HepG2 (cell line): ENCODE data around the gene EXOSC7. TPM values are rescaled to one million over a fixed set of nuclear protein-coding genes. Genes with fewer than 3 reads are reported as not detected.

Source experiments
- ATAC-seq: fragments of 200-7000 bp; cut with Tn5 transposase; 3 replicates; pipeline ENCODE4 v1.9.1; 2020; ENCODE audit warnings: mild to moderate bottlenecking, moderate library complexity
- BruUV-seq: library from RNA; stranded (reverse); fragments of 400-500 nt; replicated peaks from 2 replicates; lab custom pipeline; 2021; lab: Mats Ljungman, UMichigan
- CTCF ChIA-PET: fragments of 300-600 bp; formaldehyde crosslinking; extraction: SDS; loops from one replicate; lab custom pipeline; 2021; ENCODE audit warnings: low total read pairs, inconsistent platforms, low intra/inter-chr PET ratio; lab: Yijun Ruan, JAX
- POLR2A ChIA-PET: fragments of 350-600 bp; sonication (Branson Sonifier 250); formaldehyde crosslinking; loops from one replicate; lab custom pipeline; 2020; ENCODE audit warnings: antibody characterized with exemption, inconsistent platforms; lab: Yijun Ruan, JAX
- DNase-seq: peaks from one replicate; pipeline ENCODE4 v3.0.0-alpha.2; 2015; ENCODE audit warnings: low spot score
- FAIRE-seq: peaks from 3 replicates; lab custom pipeline; 2011; peaks lifted over from hg19 to GRCh38; lab: Jason Lieb, UNC
- H2AFZ ChIP-seq: one replicate; pipeline ENCODE4 v1.6.1; 2011; ENCODE audit warnings: low read length, inconsistent platforms
- H3K27ac ChIP-seq: fragments of 300-600 bp; 3 replicates; pipeline ENCODE4 v1.8.0; 2011; ENCODE audit warnings: mixed run types, mild to moderate bottlenecking, mixed read lengths, low read length, inconsistent platforms; ENCODE audit not compliant: insufficient read depth; ENCODE audit errors: extremely low read length
- H3K27me3 ChIP-seq, 2 experiments: fragments of 200-600 bp in 1 of 2; 2 replicates in 1 of 2; 3 replicates in 1 of 2; pipeline versions ENCODE4 v1.6.0 to v1.8.0; 2011; ENCODE audit warnings: low read length in 2 of 2, mild to moderate bottlenecking in 2 of 2, moderate library complexity in 2 of 2, inconsistent platforms in 1 of 2; ENCODE audit not compliant: insufficient read depth in 2 of 2, control insufficient read depth in 1 of 2
- H3K36me3 ChIP-seq, 2 experiments: fragments of 200-600 bp in 1 of 2; replicated peaks in 1 of 2; 2 replicates in 1 of 2; 3 replicates in 1 of 2; pipeline versions ENCODE4 v1.5.1 to v1.8.0; 2011; ENCODE audit warnings: low read length in 2 of 2, inconsistent platforms in 1 of 2; ENCODE audit not compliant: insufficient read depth in 2 of 2, control insufficient read depth in 1 of 2
- H3K4me1 ChIP-seq: 2 replicates; pipeline ENCODE4 v1.5.1; 2012; ENCODE audit warnings: low read length, inconsistent platforms; ENCODE audit not compliant: insufficient read depth
- H3K4me2 ChIP-seq: 2 replicates; pipeline ENCODE4 v1.6.0; 2011; ENCODE audit warnings: low read depth, low read length, inconsistent platforms
- H3K4me3 ChIP-seq, 3 experiments: fragments of 200-600 bp in 1 of 3; sonication (generic), shearing (Covaris generic) in 1 of 3; replicated peaks in 1 of 3; 2 replicates each; pipeline ENCODE4 v1.5.1; 2011 to 2016; ENCODE audit warnings: low read length in 3 of 3, inconsistent platforms in 2 of 3, low read depth in 2 of 3, mild to moderate bottlenecking in 2 of 3, control low read depth in 1 of 3, mixed read lengths in 1 of 3; ENCODE audit not compliant: insufficient read depth in 1 of 3
- H3K79me2 ChIP-seq: one replicate; pipeline ENCODE4 v1.6.1; 2011; ENCODE audit warnings: low read length, inconsistent platforms; ENCODE audit not compliant: insufficient read depth
- H3K9ac ChIP-seq: 2 replicates; pipeline ENCODE4 v1.6.0; 2011; ENCODE audit warnings: mild to moderate bottlenecking, low read depth, low read length, inconsistent platforms; ENCODE audit not compliant: insufficient read depth
- H3K9me3 ChIP-seq: 2 replicates; pipeline ENCODE4 v1.5.1; 2012; ENCODE audit warnings: mild to moderate bottlenecking, low read length
- H4K20me1 ChIP-seq: 2 replicates; pipeline ENCODE4 v1.6.0; 2011; ENCODE audit warnings: inconsistent platforms, mild to moderate bottlenecking, low read length, moderate library complexity; ENCODE audit not compliant: insufficient read depth
- TBX3 ChIP-seq: fragments of 450-650 bp; IDR thresholded peaks from 2 replicates; pipeline ENCODE4 v1.6.1; 2017; ENCODE audit warnings: antibody characterized with exemption, mild to moderate bottlenecking, inconsistent platforms, borderline replicate concordance
- WGBS: methylation state at CpG from one replicate; pipeline ENCODE4 v1.1.6; 2017; ENCODE audit warnings: low lambda C conversion rate; 5-methylcytosine and 5-hydroxymethylcytosine counted together
- in situ Hi-C: cut with HindIII; loops from 2 replicates; pipeline ENCODE4 v1.10.0; 2017; ENCODE audit warnings: low pct_unique_long_range_greater_than_20kb; ENCODE audit not compliant: extremely low pct_ligation_motif_present
- intact Hi-C: fragments of 100-400 bp; cut with micrococcal nuclease; formaldehyde crosslinking; loops from one replicate; pipeline ENCODE4 v1.10.0; 2022; ENCODE audit not compliant: unreplicated experiment
- polyA plus RNA-seq, 8 experiments: library from polyadenylated mRNA; depleted of rRNA in 3 of 8; stranded (reverse) in 7 of 8; unstranded in 1 of 8; fragments of >200 nt; fragmentation: Illumina TruSeq in 4 of 8; extraction: Trizol in 4 of 8; gene quantifications; 2 replicates each; pipeline versions ENCODE4 v1.2.1 to v1.2.3, GENCODE V29; 2011 to 2016; ENCODE audit warnings: low read depth in 4 of 8, missing spikeins in 1 of 8, mixed read lengths in 1 of 8; ENCODE audit not compliant: insufficient read depth in 1 of 8
- total RNA-seq, 5 experiments: library from RNA; depleted of rRNA; stranded (reverse); fragments of >200 nt; fragmentation: Illumina TruSeq; extraction: Trizol; gene quantifications; 2 replicates each; pipeline ENCODE4 v1.2.3, GENCODE V29; 2016; ENCODE audit warnings: low read depth in 1 of 5
- TF ChIP-seq, protein P1 (sequence below), 2 experiments: sonication (generic) in 1 of 2; formaldehyde crosslinking in 1 of 2; IDR thresholded peaks; 2 replicates each; pipeline versions ENCODE4 v1.4.0 to v1.6.1; 2016 to 2020; ENCODE audit warnings: borderline replicate concordance in 1 of 2, low read depth in 1 of 2, mild to moderate bottlenecking in 1 of 2, missing genetic modification reagents in 1 of 2

The EXOSC7 gene
- total and polyA plus RNA-seq, 2 of the 13 experiments (the other 11 are each of a cell fraction or from before 2014, with no cell fraction given): 68.3 to 74.7 TPM

DNA sequence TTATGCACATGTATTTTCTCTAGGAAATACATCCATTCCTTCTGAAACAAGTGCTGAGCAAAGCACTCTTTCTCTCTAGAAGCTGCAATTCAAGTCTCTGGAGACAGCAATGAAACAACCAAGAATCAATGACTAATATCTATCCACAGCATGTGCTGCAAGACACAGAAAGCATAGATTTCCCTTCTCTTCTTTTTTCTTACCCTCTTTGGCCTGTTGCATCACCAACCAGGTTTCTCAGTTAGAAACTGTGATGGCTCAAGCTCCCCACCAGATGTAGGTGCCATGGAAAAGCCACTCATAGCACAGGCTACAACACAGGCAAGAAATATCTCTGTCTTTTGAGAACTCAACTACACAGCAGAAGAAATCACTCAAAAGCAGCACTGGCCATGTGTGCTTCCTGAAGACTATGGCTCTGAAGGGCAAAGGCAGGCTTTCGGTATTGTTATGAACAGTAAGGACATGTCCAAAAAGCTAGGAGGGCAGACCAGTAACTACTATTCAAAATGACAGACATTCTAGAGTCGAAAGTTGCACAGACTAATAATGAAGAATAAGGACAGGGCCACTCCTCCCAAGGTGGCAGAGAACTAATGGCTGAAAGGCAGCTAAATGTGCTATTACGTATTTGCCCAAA lies 15.5 kb upstream of the EXOSC7 start:
- Histone ChIP-seq H2AFZ (no peak overlapping the region), H4K20me1 (no peaks in the 10 kb centered on the region), H3K4me2 (no peak overlapping the region), H3K36me3 (peaks cover 13 to 20% of the 10 kb centered on the region in 2 experiments; a peak in 4 of 5 replicates), H3K27ac (no peak overlapping the region), H3K79me2 (peaks cover 21% of the 10 kb centered on the region), H3K4me3 (no peak overlapping the region), H3K9me3 (no peaks in the 10 kb centered on the region), H3K27me3 (no peaks in the 10 kb centered on the region), H3K9ac (no peak overlapping the region), H3K4me1 (peaks cover 6% of the 10 kb centered on the region; the same call in 1 of the 2 replicates)
- FAIRE-seq (no peak), ATAC-seq (no peak), DNase-seq (no peak)
- TF ChIP-seq TBX3: no peak
- TF ChIP-seq, protein P1, sequence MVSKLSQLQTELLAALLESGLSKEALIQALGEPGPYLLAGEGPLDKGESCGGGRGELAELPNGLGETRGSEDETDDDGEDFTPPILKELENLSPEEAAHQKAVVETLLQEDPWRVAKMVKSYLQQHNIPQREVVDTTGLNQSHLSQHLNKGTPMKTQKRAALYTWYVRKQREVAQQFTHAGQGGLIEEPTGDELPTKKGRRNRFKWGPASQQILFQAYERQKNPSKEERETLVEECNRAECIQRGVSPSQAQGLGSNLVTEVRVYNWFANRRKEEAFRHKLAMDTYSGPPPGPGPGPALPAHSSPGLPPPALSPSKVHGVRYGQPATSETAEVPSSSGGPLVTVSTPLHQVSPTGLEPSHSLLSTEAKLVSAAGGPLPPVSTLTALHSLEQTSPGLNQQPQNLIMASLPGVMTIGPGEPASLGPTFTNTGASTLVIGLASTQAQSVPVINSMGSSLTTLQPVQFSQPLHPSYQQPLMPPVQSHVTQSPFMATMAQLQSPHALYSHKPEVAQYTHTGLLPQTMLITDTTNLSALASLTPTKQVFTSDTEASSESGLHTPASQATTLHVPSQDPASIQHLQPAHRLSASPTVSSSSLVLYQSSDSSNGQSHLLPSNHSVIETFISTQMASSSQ (IDR thresholded peaks at IDR 0.05; ENCODE audit: low read depth): no peak
- TF ChIP-seq, protein P1 (CRISPR knock-in tag; IDR thresholded peaks at IDR 0.05; ENCODE audit: borderline replicate concordance): no peak
- BruUV-seq: no TSS peak
- intact Hi-C loops: no loop called here
- WGBS: 100% methylated on average over 3 of the region's 3 CpGs
- POLR2A ChIA-PET: no interaction called here
- CTCF ChIA-PET: no interaction called here
- in situ Hi-C loops: no loop called here
